NB4 (cell line): Measurements from ENCODE around the gene TEX9.
"Not testable (repeated sequence)": the region's sequence is repeated elsewhere in the genome, so short reads cannot be mapped to it uniquely, and the experiment has no call there.

Experiments used
- DNase-seq: peaks from one replicate; pipeline ENCODE4 v3.0.0; 2010; ENCODE audit warnings: low read depth
- H3K4me3 ChIP-seq: one replicate; pipeline ENCODE4 v1.5.1; 2011; ENCODE audit warnings: mild to moderate bottlenecking, low read depth, low read length, moderate library complexity
- MYC ChIP-seq: IDR thresholded peaks from 2 replicates; pipeline ENCODE4 v1.6.1; 2011; ENCODE audit warnings: low read depth, low read length
- POLR2A ChIP-seq: IDR thresholded peaks from 2 replicates; pipeline ENCODE4 v1.6.1; 2011; ENCODE audit warnings: mild to moderate bottlenecking; ENCODE audit not compliant: insufficient read length; ENCODE audit errors: extremely low read depth
- TF ChIP-seq, protein P1 (sequence below): IDR thresholded peaks from one replicate; pipeline ENCODE4 v1.5.1; 2012; ENCODE audit warnings: low read depth, low read length
- TF ChIP-seq, protein P2 (sequence below): IDR thresholded peaks from 2 replicates; pipeline ENCODE4 v1.6.1; 2011; ENCODE audit warnings: low read depth, low read length

Gene TEX9

DNA sequence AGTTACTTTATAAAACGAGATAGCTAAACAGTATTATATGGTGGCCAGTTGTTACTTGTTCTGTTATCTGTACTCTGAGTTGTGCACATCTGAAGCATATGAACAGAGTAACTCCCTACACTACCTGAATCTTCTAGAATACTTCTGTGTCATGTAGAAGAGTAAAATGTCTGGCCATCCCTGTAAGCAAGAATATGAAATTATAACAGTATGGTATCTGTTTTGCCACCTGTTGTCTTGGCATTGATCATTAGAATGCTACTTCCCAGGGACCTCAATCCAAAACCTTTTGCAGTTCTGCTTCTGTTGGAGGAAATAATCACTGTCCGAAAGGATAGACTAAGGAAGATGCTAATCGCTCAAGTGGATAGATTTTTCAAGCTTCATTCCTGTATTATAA, 1.9 kb downstream of the TEX9 start:
- no peak for DNase-seq
- H3K4me3 ChIP-seq: no peak overlapping the region

DNA sequence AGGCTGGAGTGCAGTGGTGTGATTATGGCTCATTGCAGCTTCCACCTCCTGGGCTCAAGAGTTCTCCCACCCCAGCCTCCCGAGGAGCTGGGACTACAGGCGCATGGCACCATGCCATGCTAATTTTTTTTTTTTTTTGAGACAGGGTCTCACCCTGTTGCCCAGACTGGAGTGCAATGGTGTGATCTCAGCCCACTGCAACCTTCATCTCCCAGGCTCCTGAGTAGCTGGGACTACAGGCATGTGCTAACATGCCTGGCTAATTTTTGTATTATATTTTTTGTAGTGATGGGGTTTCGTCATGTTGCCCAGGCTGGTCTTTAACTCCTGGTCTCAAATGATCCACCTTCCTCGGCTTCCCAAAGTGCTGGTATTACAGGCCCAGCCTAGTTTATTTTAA, 4.0 kb downstream of the TEX9 start:
- DNase-seq: no peak
- H3K4me3 ChIP-seq: no peak overlapping the region
- TF ChIP-seq, protein P1, sequence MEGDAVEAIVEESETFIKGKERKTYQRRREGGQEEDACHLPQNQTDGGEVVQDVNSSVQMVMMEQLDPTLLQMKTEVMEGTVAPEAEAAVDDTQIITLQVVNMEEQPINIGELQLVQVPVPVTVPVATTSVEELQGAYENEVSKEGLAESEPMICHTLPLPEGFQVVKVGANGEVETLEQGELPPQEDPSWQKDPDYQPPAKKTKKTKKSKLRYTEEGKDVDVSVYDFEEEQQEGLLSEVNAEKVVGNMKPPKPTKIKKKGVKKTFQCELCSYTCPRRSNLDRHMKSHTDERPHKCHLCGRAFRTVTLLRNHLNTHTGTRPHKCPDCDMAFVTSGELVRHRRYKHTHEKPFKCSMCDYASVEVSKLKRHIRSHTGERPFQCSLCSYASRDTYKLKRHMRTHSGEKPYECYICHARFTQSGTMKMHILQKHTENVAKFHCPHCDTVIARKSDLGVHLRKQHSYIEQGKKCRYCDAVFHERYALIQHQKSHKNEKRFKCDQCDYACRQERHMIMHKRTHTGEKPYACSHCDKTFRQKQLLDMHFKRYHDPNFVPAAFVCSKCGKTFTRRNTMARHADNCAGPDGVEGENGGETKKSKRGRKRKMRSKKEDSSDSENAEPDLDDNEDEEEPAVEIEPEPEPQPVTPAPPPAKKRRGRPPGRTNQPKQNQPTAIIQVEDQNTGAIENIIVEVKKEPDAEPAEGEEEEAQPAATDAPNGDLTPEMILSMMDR: no peak

More for the DNA sequence above, 1.9 kb downstream of the TEX9 start:
- TF ChIP-seq MYC: no peak
- TF ChIP-seq, protein P2, sequence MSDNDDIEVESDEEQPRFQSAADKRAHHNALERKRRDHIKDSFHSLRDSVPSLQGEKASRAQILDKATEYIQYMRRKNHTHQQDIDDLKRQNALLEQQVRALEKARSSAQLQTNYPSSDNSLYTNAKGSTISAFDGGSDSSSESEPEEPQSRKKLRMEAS: no peak
- TF ChIP-seq, protein P1: no peak
- TF ChIP-seq POLR2A: no peak

DNA sequence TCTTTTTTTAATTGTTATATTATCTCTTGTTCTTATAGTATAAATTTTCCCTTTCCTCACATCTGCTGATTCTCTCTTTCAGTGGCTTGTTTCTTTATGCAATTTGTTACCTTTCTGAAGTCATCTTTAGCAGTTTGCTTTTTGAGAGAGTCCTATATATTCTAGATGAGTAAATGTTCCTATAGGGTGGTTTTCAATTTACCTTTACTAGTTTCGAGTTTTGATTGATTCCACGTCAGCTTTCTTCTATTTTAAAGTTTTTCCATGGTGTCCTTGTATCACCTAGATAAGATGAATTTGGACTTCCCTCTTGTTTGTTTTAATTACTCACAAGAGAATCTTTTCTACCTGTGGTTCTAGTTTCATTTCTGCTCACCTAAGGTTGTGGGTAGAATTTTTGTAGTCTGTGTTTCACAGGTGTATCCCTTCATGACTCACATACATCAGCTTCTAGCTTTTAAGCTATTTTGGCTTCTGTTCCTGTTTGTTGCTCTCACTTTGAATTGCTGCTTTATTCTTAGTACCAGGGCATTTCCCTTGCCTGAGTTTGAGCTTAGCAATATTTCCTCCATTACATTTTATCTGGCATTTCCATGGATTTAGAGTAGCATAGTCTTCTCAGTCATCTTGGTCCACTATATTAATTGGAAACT, 6.4 kb downstream of the TEX9 start:
- no peak for DNase-seq
- H3K4me3 ChIP-seq: no peak overlapping the region
- TF ChIP-seq, protein P1: no peak
- no peak for TF ChIP-seq POLR2A
- TF ChIP-seq, protein P2: no peak
- no peak for TF ChIP-seq MYC

DNA sequence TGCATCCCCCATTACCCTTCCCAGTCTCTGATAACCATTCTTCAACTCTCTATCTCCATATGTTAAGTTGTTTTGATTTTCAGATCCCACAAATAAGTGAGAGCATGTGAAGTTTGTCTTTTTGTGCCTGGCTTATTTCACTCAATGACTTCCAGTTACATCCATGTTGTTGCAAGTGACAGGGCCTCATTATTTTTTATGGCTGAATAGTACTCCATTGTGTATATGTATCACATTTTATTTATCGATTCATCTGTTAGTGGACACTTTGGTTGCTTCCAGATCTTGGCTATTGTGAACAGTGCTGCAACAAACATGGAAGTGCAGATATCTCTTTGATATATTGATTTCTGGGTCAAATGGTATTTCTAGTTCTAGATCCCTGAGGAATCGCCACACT, 9.5 kb downstream of the TEX9 start:
- H3K4me3 ChIP-seq, DNase-seq: not testable (repeated sequence)

DNA sequence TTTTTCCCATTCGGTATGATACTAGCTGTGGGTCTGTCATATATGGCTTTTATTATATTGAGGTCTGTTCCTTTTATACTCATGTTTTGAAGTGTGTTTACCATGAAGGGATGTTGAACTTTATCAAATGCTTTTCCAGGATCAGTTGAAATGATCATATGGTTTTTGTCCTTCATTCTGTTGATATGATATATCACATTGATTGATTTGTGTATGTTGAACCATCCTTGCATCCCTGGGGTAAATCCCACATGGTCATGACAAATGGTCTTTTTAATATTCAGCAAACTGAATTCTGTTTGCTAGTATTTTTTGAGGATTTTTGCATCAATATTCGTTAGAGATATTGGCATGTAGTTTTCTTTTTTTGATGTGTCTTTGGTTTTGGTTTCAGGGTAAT, 12.6 kb downstream of the TEX9 start:
- H3K4me3 ChIP-seq, DNase-seq: not testable (repeated sequence)

DNA sequence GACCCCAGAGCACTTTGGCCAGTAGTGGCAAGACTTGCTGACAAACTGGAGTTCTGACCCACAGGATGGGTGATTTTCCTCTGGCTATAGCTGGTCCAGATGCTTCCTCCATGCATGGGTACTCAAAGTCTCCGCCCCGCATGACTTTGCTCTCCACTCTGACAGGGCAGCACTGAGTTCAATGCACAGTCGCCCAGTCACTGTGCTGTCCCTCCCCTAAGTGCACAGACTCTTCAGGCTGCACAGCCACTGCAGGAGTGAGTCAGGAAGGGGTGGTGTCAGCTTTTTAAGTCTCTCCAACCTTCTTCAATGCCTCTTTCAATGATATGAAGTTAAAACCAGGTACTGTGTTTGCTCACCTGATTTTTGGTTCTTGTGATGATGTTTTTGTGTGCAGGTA, 17.8 kb downstream of the TEX9 start:
- TF ChIP-seq, protein P1: no peak
- TF ChIP-seq POLR2A (no peak), MYC (no peak)
- TF ChIP-seq, protein P2: no peak
- no peak overlapping the region for H3K4me3 ChIP-seq
- DNase-seq: no peak

DNA sequence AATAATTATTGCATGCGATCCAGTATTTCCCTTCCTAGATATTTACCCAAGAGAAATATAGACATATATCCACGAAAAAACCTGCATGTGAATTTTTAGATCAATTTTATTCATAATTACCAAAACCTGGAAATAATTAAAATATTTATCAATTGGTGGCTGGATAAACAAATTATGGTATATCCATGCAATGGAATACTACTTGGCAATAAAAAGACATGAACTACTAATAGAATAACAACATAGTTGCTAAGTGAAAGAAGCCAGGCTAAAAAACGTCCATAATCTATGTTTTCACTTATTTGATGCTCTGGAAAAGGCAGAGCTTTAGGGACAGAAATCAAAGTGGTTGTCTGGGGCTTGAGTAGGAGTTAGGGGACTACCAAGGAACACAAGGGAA, 20.7 kb downstream of the TEX9 start:
- TF ChIP-seq MYC (no peak), POLR2A (no peak)
- H3K4me3 ChIP-seq: no peak overlapping the region
- no peak for DNase-seq
